Measurements from ENCODE around the gene FRAS1.
A peak's percentile ranks its signal among the peaks of the same experiment; 100 is the strongest.

The FRAS1 gene

GRCh38 chr4:78565971-78566372, 508.8 kb downstream of the FRAS1 start:
- H3K4me3 ChIP-seq (ENCODE audit: low read length) = no peak overlapping the region
- no peak for TF ChIP-seq CTCF (conservative IDR thresholded peaks at IDR 0.05; ENCODE audit: low read depth, low read length)
- no peak for DNase-seq (ENCODE audit: low read depth)

DNA sequence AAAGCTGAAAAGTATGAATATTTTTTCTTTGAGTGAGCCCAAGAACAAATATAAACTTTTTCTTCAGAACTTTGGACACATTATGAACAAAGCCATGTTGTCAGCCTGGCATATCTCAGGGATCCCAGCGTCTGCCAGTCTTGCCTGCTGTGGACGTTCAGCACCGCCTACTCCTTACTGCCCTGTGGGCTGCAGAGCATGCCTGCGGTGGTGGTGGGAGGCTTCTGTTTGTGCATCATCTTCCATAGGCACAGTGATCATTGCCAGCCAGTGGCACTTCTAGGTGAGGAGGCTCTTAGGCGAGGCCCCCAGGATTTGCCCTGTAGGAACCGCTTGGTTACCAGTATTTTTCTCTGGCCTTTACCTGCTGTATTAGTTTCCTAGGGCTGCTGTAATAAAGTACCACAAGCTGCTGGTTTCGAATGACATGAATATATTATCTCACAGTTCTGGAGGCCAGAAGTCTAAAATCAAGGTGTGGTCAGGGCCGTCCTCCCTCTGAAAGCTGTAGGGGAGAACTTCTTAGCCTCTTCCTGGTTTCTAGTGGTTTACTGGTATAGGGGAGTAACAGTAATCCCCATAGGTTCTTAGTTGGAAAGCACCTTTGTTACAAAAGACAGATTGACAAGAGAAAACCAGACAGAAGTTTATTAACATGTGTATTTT, 509.8 kb downstream of the FRAS1 start:
- no peak for TF ChIP-seq CTCF (conservative IDR thresholded peaks at IDR 0.05; ENCODE audit: low read depth, low read length)
- DNase-seq (ENCODE audit: low read depth) = no peak
- H3K4me3 ChIP-seq (ENCODE audit: low read length) = no peak overlapping the region

DNA sequence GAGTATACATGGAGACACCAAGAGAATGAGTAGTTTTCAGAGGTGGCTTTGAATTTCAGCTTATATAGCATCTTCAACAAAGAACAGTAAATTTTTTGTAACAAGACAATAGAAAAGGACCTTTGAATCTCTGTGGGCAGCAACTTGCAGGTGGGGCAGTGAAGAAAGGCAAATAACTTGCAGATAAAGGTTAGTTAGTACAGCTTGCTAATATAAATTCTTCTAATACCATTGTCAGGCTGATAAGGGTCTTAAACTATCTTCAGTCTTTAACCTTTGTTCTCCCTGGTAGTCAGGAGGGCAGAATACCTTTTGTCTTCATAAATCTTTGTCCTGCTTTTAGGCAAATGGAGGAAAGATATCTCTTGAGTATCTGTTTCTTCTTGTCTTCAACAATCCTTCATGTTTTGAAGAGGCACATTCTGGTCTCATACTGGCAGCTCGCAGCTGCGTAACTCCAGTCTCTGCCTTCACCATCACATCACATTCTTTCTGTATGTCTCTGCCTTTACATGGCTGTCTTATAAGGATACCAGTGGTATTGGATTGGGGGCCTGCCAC, 510.5 kb downstream of the FRAS1 start:
- TF ChIP-seq CTCF (conservative IDR thresholded peaks at IDR 0.05; ENCODE audit: low read depth, low read length) = no peak
- no peak for DNase-seq (ENCODE audit: low read depth)
- no peak overlapping the region for H3K4me3 ChIP-seq (ENCODE audit: low read length)

DNA sequence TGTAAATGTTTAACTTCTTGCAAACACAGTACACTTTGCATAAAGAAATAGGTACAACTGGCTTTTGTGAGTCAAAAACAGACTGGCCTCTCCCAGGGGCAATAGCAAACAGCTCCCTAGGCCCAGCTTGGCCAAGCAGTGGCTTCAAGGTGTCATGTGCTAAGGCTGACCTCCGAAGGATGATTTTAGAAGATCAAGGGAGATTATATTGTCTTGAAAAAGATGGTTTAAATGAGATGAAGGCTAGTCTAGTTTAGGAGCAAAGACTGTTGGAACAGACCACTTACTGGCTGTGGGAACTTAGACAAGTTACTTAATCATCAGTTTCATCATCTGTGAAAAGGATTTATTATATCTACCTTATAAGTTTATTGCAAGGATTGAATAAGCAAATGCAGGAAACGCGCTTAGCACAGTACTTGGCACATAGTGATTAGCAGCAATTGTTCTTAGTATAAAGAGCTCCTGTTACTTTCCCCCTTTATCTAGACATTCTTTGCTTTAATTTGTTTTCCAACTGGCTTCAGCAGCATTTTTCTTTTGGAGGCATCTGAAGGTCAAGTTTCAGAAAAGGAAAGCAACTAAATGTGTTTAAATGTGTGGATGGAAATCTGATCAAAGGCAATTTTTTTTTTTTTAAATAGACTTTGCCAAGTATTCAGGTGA, 511.6 kb downstream of the FRAS1 start:
- no peak for DNase-seq (ENCODE audit: low read depth)
- H3K4me3 ChIP-seq (ENCODE audit: low read length) = no peak overlapping the region
- TF ChIP-seq CTCF (conservative IDR thresholded peaks at IDR 0.05; ENCODE audit: low read depth, low read length) = no peak

GRCh38 chr4:78569306-78569821, 512.2 kb downstream of the FRAS1 start:
- TF ChIP-seq CTCF (conservative IDR thresholded peaks at IDR 0.05; ENCODE audit: low read depth, low read length) = no peak
- DNase-seq (ENCODE audit: low read depth) = peak; percentile 76
- no peak overlapping the region for H3K4me3 ChIP-seq (ENCODE audit: low read length)

DNA sequence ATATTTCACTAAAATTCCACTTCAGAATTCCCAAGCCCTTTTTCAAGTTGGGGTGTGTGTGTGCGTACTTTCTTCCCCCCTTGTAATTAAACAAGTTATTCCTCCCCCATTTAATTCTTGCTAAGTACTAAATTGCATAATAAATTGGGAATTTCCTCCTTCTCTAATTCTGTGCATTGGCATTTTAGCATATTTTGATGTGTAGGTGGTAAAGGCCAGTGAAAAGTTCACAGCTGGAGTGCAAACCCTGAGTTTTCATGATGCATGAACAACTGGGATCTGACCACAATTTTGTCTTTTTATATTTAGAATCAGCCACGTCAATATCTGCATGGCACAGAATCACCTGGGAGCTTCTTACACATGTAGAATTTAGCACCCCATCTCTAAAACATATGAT, 513.0 kb downstream of the FRAS1 start:
- TF ChIP-seq CTCF (conservative IDR thresholded peaks at IDR 0.05; ENCODE audit: low read depth, low read length) = no peak
- DNase-seq (ENCODE audit: low read depth) = no peak
- H3K4me3 ChIP-seq (ENCODE audit: low read length) = no peak overlapping the region
